IPS-18c (cell line): Measurements from ENCODE around the gene TOGARAM2.

Experiments
- H3K4me3 ChIP-seq: 2 replicates; pipeline ENCODE4 v1.7.0; 2013; ENCODE audit warnings: low read depth, mild to moderate bottlenecking, low read length, moderate library complexity; ENCODE audit not compliant: insufficient read depth
- H3K9me3 ChIP-seq: one replicate; pipeline ENCODE4 v1.6.1; 2013; ENCODE audit warnings: mild to moderate bottlenecking, low read length, moderate library complexity; ENCODE audit not compliant: control insufficient read depth, insufficient read depth

TOGARAM2 gene

GRCh38 chr2:28981016-28981441 lies at the start of gene TOGARAM2:
TOGARAM2 (plus strand) TSS chr2:28981298; CDS start chr2:28994835, 13,537 bp downstream.
- no peak within 1 kb of the TSS for H3K4me3 ChIP-seq
- no peaks in the 10 kb centered on the region for H3K9me3 ChIP-seq

GRCh38 chr2:28934769-28935168 lies 46.3 kb upstream of the TOGARAM2 start:
- no peak overlapping the region for H3K4me3 ChIP-seq

GRCh38 chr2:28941008-28941407 lies 40.1 kb upstream of the TOGARAM2 start:
- H3K4me3 ChIP-seq = no peak overlapping the region
- H3K9me3 ChIP-seq = no peaks in the 10 kb centered on the region

More at GRCh38 chr2:28934769-28935168, 46.3 kb upstream of the TOGARAM2 start:
- no peaks in the 10 kb centered on the region for H3K9me3 ChIP-seq

- Histone ChIP-seq H3K4me3 (no peak overlapping the region), H3K9me3 (peaks cover 3% of the 10 kb centered on the region)
Measured at GRCh38 chr2:28944535-28945248, 36.4 kb upstream of the TOGARAM2 start.

- peaks cover 3% of the 10 kb centered on the region for H3K9me3 ChIP-seq
Measured at GRCh38 chr2:28948160-28948559, 32.9 kb upstream of the TOGARAM2 start.

GRCh38 chr2:28949190-28949589 lies 31.9 kb upstream of the TOGARAM2 start:
- H3K4me3 ChIP-seq = no peak overlapping the region
- H3K9me3 ChIP-seq = peaks cover 3% of the 10 kb centered on the region

More at GRCh38 chr2:28948160-28948559, 32.9 kb upstream of the TOGARAM2 start:
- H3K4me3 ChIP-seq = no peak overlapping the region

GRCh38 chr2:28949617-28950305 lies 31.3 kb upstream of the TOGARAM2 start:
- no peak overlapping the region for H3K4me3 ChIP-seq
- H3K9me3 ChIP-seq = peaks cover 3% of the 10 kb centered on the region

GRCh38 chr2:28950941-28951630 lies 30.0 kb upstream of the TOGARAM2 start:
- Histone ChIP-seq H3K4me3 (no peak overlapping the region), H3K9me3 (peaks cover 3% of the 10 kb centered on the region)

- peaks cover 3% of the 10 kb centered on the region for H3K9me3 ChIP-seq
- H3K4me3 ChIP-seq = peak overlapping the region; percentile 22; the same call in 1 of the 2 replicates
Measured at GRCh38 chr2:28951910-28952835, 28.9 kb upstream of the TOGARAM2 start.

GRCh38 chr2:28952836-28953211 lies 28.3 kb upstream of the TOGARAM2 start:
- Histone ChIP-seq H3K9me3 (peaks cover 3% of the 10 kb centered on the region), H3K4me3 (no peak overlapping the region)

- no peaks in the 10 kb centered on the region for H3K9me3 ChIP-seq
- H3K4me3 ChIP-seq = no peak overlapping the region
Measured at GRCh38 chr2:28955467-28955866, 25.6 kb upstream of the TOGARAM2 start.

GRCh38 chr2:28956415-28956826 lies 24.7 kb upstream of the TOGARAM2 start:
- Histone ChIP-seq H3K9me3 (no peaks in the 10 kb centered on the region), H3K4me3 (peak overlapping the region; percentile 30; the same call in 1 of the 2 replicates)

GRCh38 chr2:28956890-28957289 lies 24.2 kb upstream of the TOGARAM2 start:
- Histone ChIP-seq H3K9me3 (no peaks in the 10 kb centered on the region), H3K4me3 (peak overlapping the region; percentile 30; the same call in 1 of the 2 replicates)

GRCh38 chr2:28958689-28959088 lies 22.4 kb upstream of the TOGARAM2 start:
- Histone ChIP-seq H3K4me3 (no peak overlapping the region), H3K9me3 (no peaks in the 10 kb centered on the region)

- Histone ChIP-seq H3K4me3 (no peak overlapping the region), H3K9me3 (no peaks in the 10 kb centered on the region)
Measured at GRCh38 chr2:28960401-28960800, 20.7 kb upstream of the TOGARAM2 start.

- no peak overlapping the region for H3K4me3 ChIP-seq
- H3K9me3 ChIP-seq = no peaks in the 10 kb centered on the region
Measured at GRCh38 chr2:28962505-28962904, 18.6 kb upstream of the TOGARAM2 start.
